Activated CD8-positive, alpha-beta T cell treated with anti-CD3 and anti-CD28 coated beads for 36 hours (primary cell): Measurements from ENCODE around the gene COX6B1. TPM values are rescaled to one million over a fixed set of nuclear protein-coding genes. Genes with fewer than 3 reads are reported as not detected.

Experiments used
- ATAC-seq: fragments of 200-7000 bp; cut with Tn5 transposase; one replicate; pipeline ENCODE4 v1.10.0; 2021; ENCODE audit warnings: mild to moderate bottlenecking, moderate library complexity
- CTCF ChIA-PET: fragments of 350-600 bp; sonication (Branson Sonifier 250); formaldehyde crosslinking; loops from one replicate; lab custom pipeline; 2021; ENCODE audit warnings: antibody characterized with exemption; lab: Charles Lee
- POLR2A ChIA-PET: fragments of 350-600 bp; sonication (Branson Sonifier 250); formaldehyde crosslinking; loops from one replicate; lab custom pipeline; 2021; ENCODE audit warnings: antibody characterized with exemption; lab: Charles Lee
- DNase-seq: peaks from one replicate; pipeline ENCODE4 v3.0.0-alpha.2; 2020
- H3K27ac Mint-ChIP-seq: one replicate; pipeline ENCODE4 v1.8.0; 2021; ENCODE audit warnings: mild to moderate bottlenecking, mixed read lengths
- H3K27me3 Mint-ChIP-seq: one replicate; pipeline ENCODE4 v1.8.0; 2021; ENCODE audit warnings: mixed read lengths
- H3K36me3 Mint-ChIP-seq: one replicate; pipeline ENCODE4 v1.8.0; 2021; ENCODE audit warnings: low read depth, mixed read lengths
- H3K4me1 Mint-ChIP-seq: one replicate; pipeline ENCODE4 v1.8.0; 2021; ENCODE audit warnings: low read depth, mixed read lengths
- H3K4me3 Mint-ChIP-seq: one replicate; pipeline ENCODE4 v1.8.0; 2021; ENCODE audit warnings: mild to moderate bottlenecking, moderate library complexity, mixed read lengths
- H3K9me3 Mint-ChIP-seq: one replicate; pipeline ENCODE4 v1.8.0; 2021; ENCODE audit warnings: mixed read lengths
- CTCF ChIP-seq: fragments of 200-600 bp; IDR thresholded peaks from one replicate; pipeline ENCODE4 v1.8.0; 2022; ENCODE audit warnings: antibody characterized with exemption, mild to moderate bottlenecking
- intact Hi-C: fragments of 100-400 bp; cut with micrococcal nuclease; formaldehyde crosslinking; loops from one replicate; pipeline ENCODE4 v1.10.0; 2022
- total RNA-seq, 2 experiments: library from RNA; stranded (reverse); gene quantifications; one replicate each; pipeline ENCODE4 v1.2.3, GENCODE V29; 2021

COX6B1 gene
- total RNA-seq, 2 experiments from 2014 or later = 432 to 437 TPM

- ChIA-PET POLR2A (interaction anchor here (1.6 kb wide), 1 partner anchor 108 kb away, joined by 3 read pairs; the partner anchor contains the start of gene LIN37), CTCF (interaction anchor here (0.9 kb wide), 1 partner anchor 16 kb away, joined by 3 read pairs; no protein-coding TSS in a partner anchor)
- Mint-ChIP-seq H3K27ac (no peak overlapping the region), H3K4me1 (peaks cover 20% of the 10 kb centered on the region), H3K27me3 (no peaks in the 10 kb centered on the region), H3K9me3 (no peaks in the 10 kb centered on the region), H3K4me3 (no peak overlapping the region), H3K36me3 (peaks cover 19% of the 10 kb centered on the region)
- DNase-seq (no peak), ATAC-seq (no peak)
- intact Hi-C loops = no loop called here
- TF ChIP-seq CTCF = no peak
Observed at GRCh38 chr19:35639863-35640262, 8.3 kb upstream of the COX6B1 start.

- ChIA-PET POLR2A (interaction anchor here (0.7 to 1.6 kb wide), 3 partner anchors 19 to 32 kb away, joined by 3 to 4 read pairs (median 3); no protein-coding TSS in a partner anchor), CTCF (interaction anchor here (0.6 to 1.4 kb wide), 2 partner anchors 51 to 93 kb away, joined by 3 to 6 read pairs; no protein-coding TSS in a partner anchor)
- Mint-ChIP-seq H3K36me3 (peaks cover 10% of the 10 kb centered on the region), H3K4me1 (peaks cover 29% of the 10 kb centered on the region), H3K9me3 (no peaks in the 10 kb centered on the region), H3K4me3 (peak within 1 kb of the TSS; percentile 76), H3K27ac (peak within 1 kb of the TSS; percentile 79), H3K27me3 (no peaks in the 10 kb centered on the region)
- intact Hi-C loops = no loop called here
- no peak for ATAC-seq
- no peak for TF ChIP-seq CTCF
- DNase-seq = peak; percentile 81
Observed at GRCh38 chr19:35641515-35642151, 6.5 kb upstream of the COX6B1 start, which contains the start of gene ETV2. TSS of gene ETV2 (plus strand) at chr19:35641745. CDS start at chr19:35642461, 716 bp downstream.

- Mint-ChIP-seq H3K4me3 (peak overlapping the region; percentile 76), H3K36me3 (peaks cover 3% of the 10 kb centered on the region), H3K27ac (peak overlapping the region; percentile 61), H3K27me3 (no peaks in the 10 kb centered on the region), H3K9me3 (no peaks in the 10 kb centered on the region), H3K4me1 (peaks cover 29% of the 10 kb centered on the region)
- no peak for TF ChIP-seq CTCF
- ChIA-PET POLR2A (interaction anchor here (0.9 to 1.6 kb wide), 3 partner anchors 11 to 31 kb away, joined by 3 to 6 read pairs (median 4); no protein-coding TSS in a partner anchor), CTCF (interaction anchor here (0.6 to 1.4 kb wide), 2 partner anchors 50 to 94 kb away, joined by 3 to 6 read pairs; no protein-coding TSS in a partner anchor)
- no peak for ATAC-seq
- intact Hi-C loops = no loop called here
- DNase-seq = no peak
Observed at GRCh38 chr19:35642312-35642711, 5.8 kb upstream of the COX6B1 start.

- ChIA-PET CTCF (interaction anchor here (1.4 kb wide), 1 partner anchor 95 kb away, joined by 6 read pairs; no protein-coding TSS in a partner anchor), POLR2A (interaction anchor here (1.0 to 1.6 kb wide), 3 partner anchors 11 to 95 kb away, joined by 3 to 6 read pairs (median 3); no protein-coding TSS in a partner anchor)
- DNase-seq (peak; percentile 35), ATAC-seq (no peak)
- peaks cover 29% of the 10 kb centered on the region for H3K4me1 Mint-ChIP-seq
- H3K36me3 Mint-ChIP-seq = peaks cover 3% of the 10 kb centered on the region
- H3K27ac Mint-ChIP-seq = peak overlapping the region; percentile 52
- H3K27me3 Mint-ChIP-seq = no peaks in the 10 kb centered on the region
- no peaks in the 10 kb centered on the region for H3K9me3 Mint-ChIP-seq
- intact Hi-C loops = no loop called here
- peak overlapping the region; percentile 76 for H3K4me3 Mint-ChIP-seq
- TF ChIP-seq CTCF = no peak
Observed at GRCh38 chr19:35642798-35643254, 5.3 kb upstream of the COX6B1 start.
